Activated naive CD4-positive, alpha-beta T cell treated with anti-CD3 and anti-CD28 coated beads, Interleukin-2, amount 50 U/mL, for 72 hours (primary cell): ENCODE data around the gene ZDHHC14. TPM values are rescaled to one million over a fixed set of nuclear protein-coding genes. Genes with fewer than 3 reads are reported as not detected.
"Not testable (repeated sequence)": the region's sequence is repeated elsewhere in the genome, so short reads cannot be mapped to it uniquely, and the experiment has no call there.

Source experiments
- ATAC-seq, 2 donors: fragments of 150-1000 bp; cut with Tn5 transposase; 2 replicates each; pipeline ENCODE4 v1.10.0; 2021; ENCODE audit warnings: mild to moderate bottlenecking in 2 of 2, moderate library complexity in 2 of 2
- DNase-seq, 2 donors: peaks; one replicate each; pipeline ENCODE4 v3.0.0; 2021 to 2022; ENCODE audit warnings: low spot score in 2 of 2
- H3K27ac Mint-ChIP-seq, 2 donors: one replicate each; pipeline ENCODE4 v1.8.0; 2022; ENCODE audit warnings: mild to moderate bottlenecking in 2 of 2, mixed read lengths in 2 of 2
- H3K36me3 Mint-ChIP-seq, 2 donors: one replicate each; pipeline ENCODE4 v1.8.0; 2022; ENCODE audit warnings: mixed read lengths in 2 of 2
- H3K9me3 Mint-ChIP-seq, 2 donors: one replicate each; pipeline ENCODE4 v1.8.0; 2022; ENCODE audit warnings: mixed read lengths in 2 of 2
- total RNA-seq, 2 donors: library from RNA; stranded (reverse); gene quantifications; one replicate each; pipeline ENCODE4 v1.2.3, GENCODE V29; 2022

The ZDHHC14 gene
- total RNA-seq: 1 to 10 TPM in 1 of 2 donors, under 1 TPM in 1; 0.91 to 3.7 TPM

DNA sequence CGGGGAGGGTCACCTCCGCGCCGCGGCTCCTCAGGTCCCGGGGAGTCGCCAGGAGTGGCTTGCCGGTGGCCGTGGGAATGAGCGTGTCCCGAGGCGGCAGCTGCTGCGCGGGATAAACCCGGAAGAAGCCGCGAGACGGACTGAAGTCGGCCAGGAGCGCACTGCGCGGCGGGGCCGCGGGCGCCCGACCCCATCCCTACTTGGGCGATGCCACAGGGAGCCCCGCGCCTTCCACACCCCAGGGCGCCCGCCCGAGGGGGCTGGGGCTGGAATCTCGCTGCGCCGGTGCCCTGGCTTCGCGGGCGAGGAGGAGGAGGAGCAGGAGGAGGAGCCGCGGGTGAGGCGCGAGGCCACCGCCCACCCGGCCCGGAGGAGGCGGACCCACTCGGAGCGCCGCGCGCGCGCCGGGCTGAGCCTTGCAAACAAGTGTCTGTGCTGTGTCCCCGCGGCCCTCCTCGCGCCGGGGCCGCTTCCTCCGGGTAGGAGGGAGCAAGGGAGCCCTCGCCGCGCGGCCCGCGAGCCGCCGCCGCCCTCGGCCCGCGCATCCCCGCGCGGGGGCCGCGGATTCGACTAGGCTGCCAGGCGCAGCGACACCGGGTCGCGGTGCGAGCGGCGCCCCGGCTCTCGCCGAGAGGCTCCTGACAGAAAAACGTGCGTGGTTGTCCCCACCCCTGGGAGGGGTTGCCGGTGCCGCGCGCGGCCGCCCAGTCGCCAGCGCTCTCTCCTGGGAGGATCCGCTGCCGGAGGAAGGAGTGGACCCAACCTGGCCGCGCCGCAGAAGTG is at the start of gene ZDHHC14:
Gene ZDHHC14 (plus strand): TSS at position 412 of the 783 bp plus-strand sequence.
- DNase-seq (peak; percentile 85 to 89), ATAC-seq (peak; percentile 75 to 78)
- H3K9me3 Mint-ChIP-seq: no peaks in the 10 kb centered on the region
- peak within 1 kb of the TSS; percentile 50 to 61 for H3K27ac Mint-ChIP-seq
- H3K36me3 Mint-ChIP-seq: peaks cover 9 to 22% of the 10 kb centered on the region in 2 donors

DNA sequence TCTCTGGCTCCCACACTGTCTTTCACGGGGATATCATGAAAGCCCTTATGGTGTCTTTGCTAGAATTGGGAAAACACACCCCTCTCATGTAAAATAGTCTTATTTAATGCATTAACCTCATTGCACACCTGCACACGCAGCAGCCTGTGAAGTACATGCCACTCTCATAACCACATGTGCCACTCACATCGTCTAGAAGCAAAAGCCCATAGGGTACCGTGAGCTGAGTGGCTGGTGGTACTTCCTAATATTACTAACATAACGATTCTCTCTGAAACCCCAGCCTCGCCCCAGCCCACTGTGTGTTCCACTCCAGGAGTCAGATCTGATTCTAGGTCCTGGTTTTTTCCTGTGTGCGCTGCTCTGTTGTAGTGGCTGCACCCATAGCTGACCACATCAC is 48.2 kb upstream of the ZDHHC14 start:
- H3K36me3 Mint-ChIP-seq: no peaks in the 10 kb centered on the region
- DNase-seq: no peak
- H3K27ac Mint-ChIP-seq: no peak overlapping the region
- H3K9me3 Mint-ChIP-seq: no peaks in the 10 kb centered on the region
- no peak for ATAC-seq

DNA sequence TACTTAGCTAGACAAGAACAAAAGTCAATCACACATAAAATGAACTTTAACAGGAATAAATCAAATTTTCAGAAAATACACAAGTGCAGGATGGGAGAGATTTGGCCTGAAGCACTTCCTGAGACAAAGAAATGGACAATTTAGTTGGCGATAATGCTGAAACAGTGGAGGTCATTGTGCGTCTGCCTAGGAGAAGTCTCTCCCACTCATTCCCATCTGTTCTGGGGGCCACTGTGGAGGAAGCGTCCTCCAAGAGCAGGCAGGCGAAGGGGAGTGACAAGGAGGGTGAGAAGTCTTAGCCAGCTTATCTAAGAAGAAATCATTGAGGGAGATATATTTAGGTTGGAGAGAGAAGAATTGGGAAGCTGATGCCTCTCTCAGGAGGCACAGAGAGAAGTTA is 47.5 kb upstream of the ZDHHC14 start:
- no peaks in the 10 kb centered on the region for H3K9me3 Mint-ChIP-seq
- no peaks in the 10 kb centered on the region for H3K36me3 Mint-ChIP-seq
- DNase-seq (no peak), ATAC-seq (no peak)
- H3K27ac Mint-ChIP-seq: no peak overlapping the region

DNA sequence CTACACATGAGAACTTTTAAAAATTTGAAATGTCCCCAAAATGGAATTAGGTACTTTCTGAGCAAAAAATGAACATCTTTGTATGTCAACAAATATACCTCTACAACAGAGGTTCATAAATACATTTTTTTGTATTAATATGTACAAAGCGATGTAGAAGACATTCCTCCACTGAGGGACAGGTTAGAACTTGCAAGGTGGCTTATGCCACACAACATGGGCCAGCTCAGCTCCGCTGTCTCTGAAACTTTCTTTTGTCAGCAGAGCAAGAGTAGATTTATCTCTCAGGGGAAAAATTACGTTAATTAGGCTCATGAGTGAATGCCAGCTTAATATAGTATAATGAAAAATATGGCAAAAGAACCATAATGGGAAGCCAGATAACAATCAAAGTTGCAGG is 47.0 kb upstream of the ZDHHC14 start:
- DNase-seq: no peak

DNA sequence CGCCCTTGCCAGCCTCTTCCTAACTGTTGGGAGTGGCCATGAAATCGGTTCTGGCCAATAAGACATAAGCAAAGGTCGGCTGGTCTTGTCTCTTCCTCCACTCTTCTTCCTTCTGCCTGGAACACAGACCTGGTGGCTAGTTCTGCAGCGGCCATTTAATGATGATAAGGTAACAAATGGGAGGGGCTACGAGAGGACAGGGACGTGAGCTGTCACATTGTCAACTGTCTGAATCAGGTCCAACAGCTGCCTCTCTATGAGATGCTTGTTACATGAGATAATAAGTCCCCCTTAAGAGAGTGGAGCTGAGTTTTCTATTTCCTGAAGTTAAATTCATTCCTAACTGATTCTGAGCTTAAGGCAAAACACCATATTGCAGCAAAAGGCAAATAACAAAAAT is 45.2 kb upstream of the ZDHHC14 start:
- Mint-ChIP-seq H3K27ac (no peak overlapping the region), H3K9me3 (no peaks in the 10 kb centered on the region), H3K36me3 (no peaks in the 10 kb centered on the region)
- DNase-seq (no peak), ATAC-seq (no peak)

More for the DNA sequence above, 47.0 kb upstream of the ZDHHC14 start:
- ATAC-seq: no peak
- H3K27ac Mint-ChIP-seq: no peak overlapping the region
- H3K36me3 Mint-ChIP-seq: no peaks in the 10 kb centered on the region
- no peaks in the 10 kb centered on the region for H3K9me3 Mint-ChIP-seq

DNA sequence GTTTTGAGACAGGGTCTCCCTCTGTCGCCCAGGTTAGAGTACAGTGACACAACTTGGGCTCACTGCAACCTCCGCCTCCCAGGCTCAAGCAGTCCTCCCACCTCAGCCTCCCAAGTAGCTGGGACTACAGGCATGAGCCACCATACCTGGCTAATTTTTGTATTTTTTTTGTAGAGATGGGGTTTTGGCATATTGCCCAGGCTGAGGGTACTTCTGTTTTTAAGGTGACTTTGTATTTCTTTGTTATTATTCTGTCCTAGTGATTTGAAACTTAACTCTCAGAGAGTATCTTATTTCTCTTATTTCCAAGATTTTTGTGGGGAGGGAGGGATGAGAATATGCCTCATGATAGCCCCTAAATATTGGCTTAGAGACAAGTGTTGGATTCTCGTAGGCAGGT is 43.7 kb upstream of the ZDHHC14 start:
- H3K36me3 Mint-ChIP-seq, DNase-seq, H3K27ac Mint-ChIP-seq, H3K9me3 Mint-ChIP-seq, ATAC-seq: not testable (repeated sequence)

DNA sequence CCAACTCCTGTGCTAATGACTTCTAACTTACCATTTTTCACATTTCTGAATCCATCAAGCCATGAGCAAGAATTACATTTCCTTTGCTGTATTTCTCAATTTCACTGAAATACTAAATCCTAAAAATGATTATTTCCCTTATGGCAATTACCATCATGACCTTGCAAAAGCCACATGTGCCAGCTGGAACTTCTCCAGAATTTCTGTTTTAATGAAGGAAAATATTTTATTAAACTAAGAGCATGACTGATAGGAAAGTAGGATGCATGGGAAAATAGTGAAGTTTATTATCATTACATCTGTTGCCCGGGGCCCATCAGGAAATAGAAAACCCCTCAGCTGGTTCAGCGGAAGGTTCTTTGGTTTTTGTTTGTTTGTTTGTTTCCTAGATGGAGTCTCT is 43.2 kb upstream of the ZDHHC14 start:
- Mint-ChIP-seq H3K36me3 (no peaks in the 10 kb centered on the region), H3K9me3 (no peaks in the 10 kb centered on the region), H3K27ac (no peak overlapping the region)
- ATAC-seq (no peak), DNase-seq (no peak)

DNA sequence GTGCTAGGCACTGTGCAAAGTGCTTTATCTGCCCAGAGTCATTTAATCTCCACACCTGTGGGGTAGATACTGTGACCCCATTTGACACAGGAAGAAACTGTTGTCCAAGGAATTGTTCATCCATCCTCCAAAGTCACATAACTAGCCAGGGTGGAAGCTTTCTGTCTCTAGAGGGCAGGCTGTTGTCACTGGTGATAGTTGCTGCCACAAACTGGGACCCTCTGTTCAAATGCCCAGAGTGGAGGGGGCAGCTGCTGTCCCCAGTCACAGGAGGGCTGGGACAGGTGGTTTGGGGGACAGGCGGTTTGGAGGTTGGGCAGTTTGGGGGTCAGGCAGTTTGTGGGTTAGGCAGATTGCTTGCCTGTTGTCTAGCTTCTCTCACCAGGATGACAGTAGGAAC is 41.6 kb upstream of the ZDHHC14 start:
- no peak for DNase-seq
- Mint-ChIP-seq H3K9me3 (no peaks in the 10 kb centered on the region), H3K36me3 (no peaks in the 10 kb centered on the region), H3K27ac (no peak overlapping the region)
- no peak for ATAC-seq

DNA sequence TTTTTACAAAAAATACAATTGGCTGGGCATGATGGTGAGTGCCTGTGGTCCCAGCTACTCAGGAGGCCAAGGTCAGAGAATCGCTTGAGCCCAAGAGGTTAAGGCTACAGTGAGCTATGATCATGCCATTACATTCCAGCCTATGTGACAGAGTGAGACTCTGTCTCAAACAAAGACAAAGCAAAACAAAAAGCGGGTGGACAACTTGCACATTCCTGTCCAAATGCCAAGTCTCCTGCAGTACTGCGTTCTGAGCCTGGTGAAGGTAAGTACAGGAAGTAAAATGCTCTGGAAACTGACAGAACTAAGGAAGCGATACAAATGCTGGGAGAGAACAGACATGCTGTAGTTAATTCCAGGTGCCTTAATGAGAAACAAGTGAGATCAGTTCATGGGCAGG is 37.3 kb upstream of the ZDHHC14 start:
- ATAC-seq: no peak
- Mint-ChIP-seq H3K27ac (no peak overlapping the region), H3K9me3 (peaks cover 0 to 4% of the 10 kb centered on the region in 2 donors), H3K36me3 (peaks cover 0 to 5% of the 10 kb centered on the region in 2 donors)
- no peak for DNase-seq

DNA sequence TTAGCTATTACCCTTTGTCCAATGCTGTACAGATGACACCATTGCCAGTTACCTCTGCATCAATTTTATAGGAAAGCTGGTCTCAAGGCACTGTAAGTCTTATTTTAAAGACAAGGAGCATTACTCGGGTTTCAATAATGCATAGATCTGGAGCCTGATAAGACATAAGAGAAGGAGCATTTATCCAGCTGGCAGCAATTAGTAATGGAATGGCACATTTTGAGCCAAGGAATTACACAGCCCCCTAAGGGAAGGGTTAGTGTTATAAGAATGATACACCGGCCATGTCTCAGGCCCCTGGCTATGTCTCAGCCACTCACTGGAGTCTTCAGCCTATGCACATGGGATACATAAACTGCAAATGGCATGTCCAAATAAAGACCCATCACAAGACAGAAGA is 34.6 kb upstream of the ZDHHC14 start:
- no peak for DNase-seq
- peaks cover 0 to 4% of the 10 kb centered on the region in 2 donors for H3K9me3 Mint-ChIP-seq
- no peak for ATAC-seq
- H3K27ac Mint-ChIP-seq: no peak overlapping the region
- H3K36me3 Mint-ChIP-seq: peaks cover 0 to 5% of the 10 kb centered on the region in 2 donors

DNA sequence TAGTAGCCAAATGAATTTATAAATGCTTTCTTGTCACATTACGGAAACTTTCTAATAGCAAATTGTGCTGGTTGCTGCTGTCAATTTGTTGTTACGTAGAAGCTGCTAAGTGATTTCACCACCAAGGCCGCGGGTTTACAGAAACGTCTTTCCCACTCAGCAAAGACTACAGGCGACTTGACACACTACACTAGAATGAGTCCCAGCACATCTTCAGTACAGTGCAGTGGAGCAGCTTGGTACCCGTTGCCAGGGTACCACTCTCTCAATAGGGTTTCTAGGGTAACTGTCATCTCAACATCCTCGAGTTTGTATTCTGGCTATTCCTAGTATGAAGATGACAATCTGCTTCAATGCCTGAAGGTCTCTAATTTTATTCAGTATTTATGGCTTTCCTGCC is 22.7 kb upstream of the ZDHHC14 start:
- Mint-ChIP-seq H3K36me3 (no peaks in the 10 kb centered on the region), H3K27ac (no peak overlapping the region), H3K9me3 (no peaks in the 10 kb centered on the region)
- DNase-seq (no peak), ATAC-seq (no peak)

DNA sequence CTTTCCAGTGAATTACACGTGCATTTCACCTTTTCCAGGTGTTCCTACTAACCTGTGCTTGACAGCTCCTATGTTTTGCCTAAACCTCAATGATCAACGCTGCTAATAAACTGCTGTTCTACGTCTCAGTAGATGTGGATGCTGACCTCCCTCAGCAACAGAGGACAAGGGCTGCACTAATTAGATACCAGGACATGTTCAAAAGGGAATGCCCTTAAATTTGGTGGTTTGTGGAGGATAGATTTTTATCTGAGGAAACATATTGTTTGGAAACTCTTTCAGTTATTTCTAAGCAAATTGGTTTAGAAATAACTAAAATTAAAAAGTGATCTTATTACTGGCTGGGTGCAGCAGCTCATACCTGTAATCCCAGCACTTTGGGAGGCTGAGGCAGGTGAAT is 19.1 kb upstream of the ZDHHC14 start:
- Mint-ChIP-seq H3K36me3 (no peaks in the 10 kb centered on the region), H3K9me3 (no peaks in the 10 kb centered on the region), H3K27ac (no peak overlapping the region)
- ATAC-seq (no peak), DNase-seq (no peak)

DNA sequence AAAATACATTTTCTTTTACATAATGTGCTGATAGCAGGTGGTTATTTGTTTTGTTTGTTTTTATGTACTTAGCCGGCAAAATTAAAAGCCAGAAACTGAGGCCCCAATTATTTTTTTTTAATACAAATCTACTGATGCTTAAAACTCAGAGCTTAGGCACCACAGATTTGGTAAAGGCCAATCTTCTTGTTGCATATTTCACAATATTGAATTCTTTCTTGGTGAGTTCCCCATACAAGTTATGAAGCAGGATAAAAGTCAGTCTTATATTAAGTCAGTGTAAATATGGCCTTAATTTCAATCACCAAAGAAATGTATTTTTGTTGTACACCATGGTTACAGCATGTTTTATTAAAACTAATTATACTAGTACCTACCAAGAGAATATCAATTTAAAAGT is 16.3 kb upstream of the ZDHHC14 start:
- Mint-ChIP-seq H3K36me3 (no peaks in the 10 kb centered on the region), H3K9me3 (no peaks in the 10 kb centered on the region), H3K27ac (no peak overlapping the region)
- DNase-seq (no peak), ATAC-seq (no peak)

DNA sequence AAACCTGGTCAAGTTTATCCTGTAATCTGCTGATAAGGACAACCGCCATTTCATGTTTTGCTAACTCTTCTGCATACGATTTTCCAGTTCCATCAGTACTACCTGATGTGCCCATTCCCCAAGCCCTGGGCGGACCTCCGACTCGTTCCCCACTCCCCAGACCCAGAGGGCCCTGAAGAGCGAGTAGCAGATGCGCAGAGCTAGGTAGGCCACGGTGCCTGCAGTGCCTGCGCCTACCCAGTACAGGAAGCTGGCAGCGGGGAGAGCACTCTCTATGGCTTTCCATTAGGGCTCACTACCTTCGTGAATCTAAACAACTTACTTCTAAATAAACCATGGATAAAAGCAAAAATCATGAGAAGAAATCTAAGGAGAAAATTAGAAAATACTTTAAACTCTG is 14.3 kb upstream of the ZDHHC14 start:
- no peak overlapping the region for H3K27ac Mint-ChIP-seq
- ATAC-seq (no peak), DNase-seq (no peak)

DNA sequence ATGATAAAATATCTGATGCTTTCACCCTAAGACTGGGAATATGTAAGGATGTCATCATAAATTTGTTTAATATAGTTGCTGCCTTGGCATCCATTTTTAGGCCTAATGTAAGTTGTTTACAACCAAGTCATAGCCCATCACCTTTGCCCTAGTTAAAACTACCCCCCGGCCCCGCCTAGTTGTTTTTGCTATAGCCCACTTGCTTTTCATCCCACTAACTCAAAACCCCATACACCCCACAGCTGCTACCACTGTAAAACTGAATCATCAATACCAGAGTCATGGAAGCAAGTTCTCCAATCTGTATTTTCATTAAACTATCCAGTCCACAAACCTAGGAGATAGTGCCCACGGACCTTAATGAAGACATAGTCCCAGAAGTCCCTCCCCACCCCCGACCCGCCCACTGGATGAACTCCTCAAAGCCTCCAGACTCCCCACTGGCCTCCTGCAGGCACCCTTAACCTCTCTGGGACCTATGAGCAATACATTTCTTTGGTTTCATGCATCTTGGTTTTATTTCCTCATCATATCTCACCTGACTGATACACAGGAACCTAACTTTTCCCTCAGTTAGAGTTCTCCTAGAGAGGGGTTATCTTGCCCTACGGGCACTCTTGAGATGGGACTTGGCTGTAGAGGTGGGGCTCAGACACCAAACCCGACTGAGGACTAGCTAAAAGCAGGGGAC is 12.5 kb upstream of the ZDHHC14 start:
- ATAC-seq (peak; percentile 54 to 59), DNase-seq (no peak)
- no peaks in the 10 kb centered on the region for H3K9me3 Mint-ChIP-seq
- no peak overlapping the region for H3K27ac Mint-ChIP-seq
- no peaks in the 10 kb centered on the region for H3K36me3 Mint-ChIP-seq

More for the DNA sequence above, 14.3 kb upstream of the ZDHHC14 start:
- H3K36me3 Mint-ChIP-seq: no peaks in the 10 kb centered on the region
- H3K9me3 Mint-ChIP-seq: no peaks in the 10 kb centered on the region

DNA sequence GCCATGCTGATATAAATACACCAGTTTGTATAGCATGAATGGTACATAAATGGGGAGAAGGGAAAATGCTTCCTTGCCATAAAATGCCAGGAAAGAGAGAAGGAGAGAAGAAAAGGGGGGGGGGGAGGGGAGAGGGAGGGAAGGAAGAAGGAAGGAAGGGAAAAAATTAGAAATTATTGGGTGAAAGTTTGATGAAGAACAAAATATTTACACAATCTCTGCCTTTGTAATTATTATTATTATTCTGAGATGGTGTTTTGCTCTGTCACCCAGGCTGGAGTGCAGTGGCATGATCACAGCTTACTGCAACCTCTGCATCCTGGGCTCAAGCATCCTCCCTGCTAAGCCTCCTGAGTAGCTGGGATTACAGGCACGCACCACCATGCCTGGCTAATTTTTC is 10.2 kb upstream of the ZDHHC14 start:
- H3K36me3 Mint-ChIP-seq: no peaks in the 10 kb centered on the region
- no peak overlapping the region for H3K27ac Mint-ChIP-seq
- ATAC-seq (no peak), DNase-seq (no peak)
- H3K9me3 Mint-ChIP-seq: no peaks in the 10 kb centered on the region

DNA sequence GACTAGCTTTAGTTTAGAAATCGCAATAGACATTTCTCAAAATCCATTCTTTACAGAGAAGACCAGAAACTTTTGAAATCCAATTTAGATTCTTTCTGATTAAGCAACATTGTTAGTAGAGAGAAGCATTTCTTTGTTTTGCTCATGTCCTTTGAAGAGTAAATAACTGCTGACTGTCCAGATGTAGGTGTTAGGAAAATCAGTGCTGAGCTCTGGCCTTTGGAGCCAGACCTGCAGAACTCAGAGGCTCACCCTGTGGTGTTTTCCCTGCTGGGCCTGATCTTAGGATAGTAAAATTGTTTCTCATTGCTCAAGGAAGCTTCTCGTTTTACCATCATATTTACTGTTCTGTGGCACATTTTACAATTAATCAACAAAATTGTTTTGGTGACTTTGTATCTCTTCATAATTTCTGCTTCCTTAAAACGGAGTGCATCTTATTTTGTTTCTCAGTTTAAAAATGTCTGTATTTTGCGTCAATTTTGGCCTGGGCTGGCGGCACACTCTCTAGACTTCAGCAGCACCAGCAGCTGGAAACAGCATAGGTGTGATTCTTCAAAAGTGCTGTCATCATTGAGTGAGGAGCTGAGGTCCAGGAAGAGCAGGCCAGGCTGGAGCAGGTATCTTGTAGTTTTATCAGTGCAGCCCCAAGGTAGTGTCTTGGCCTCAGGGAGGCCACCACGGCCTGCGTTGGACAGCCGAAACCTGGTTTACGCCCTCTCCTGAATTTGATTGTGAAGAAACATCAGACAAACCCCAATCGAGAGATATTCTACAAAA is 8.3 kb upstream of the ZDHHC14 start:
- DNase-seq: no peak
- Mint-ChIP-seq H3K9me3 (no peaks in the 10 kb centered on the region), H3K36me3 (no peaks in the 10 kb centered on the region), H3K27ac (no peak overlapping the region)
- no peak for ATAC-seq
